ENCODE results near the gene ATP5PB.

Gene ATP5PB

DNA sequence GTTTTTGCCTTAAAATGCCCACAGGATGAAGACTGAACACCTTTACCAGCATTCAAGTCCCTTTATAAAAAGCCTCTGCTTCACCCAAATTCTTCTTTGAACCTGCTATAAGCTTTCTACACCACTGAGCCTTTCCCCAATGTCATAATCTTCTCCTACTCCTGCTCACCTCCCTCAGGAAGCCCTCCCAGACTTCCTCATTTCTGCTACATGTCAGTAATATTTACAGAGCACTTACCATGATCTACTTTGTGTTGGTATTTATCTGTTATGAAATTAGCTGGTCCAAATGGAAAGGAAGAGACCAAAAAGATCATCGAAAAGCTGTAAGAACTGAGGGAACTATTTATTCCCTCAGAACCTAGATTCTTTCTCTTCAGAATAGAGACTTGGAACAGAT, 30.2 kb upstream of the ATP5PB start:
- H3K27me3 ChIP-seq (ENCODE audit: insufficient read depth, low read length), result peaks cover 51% of the 10 kb centered on the region
- H3K79me2 ChIP-seq (ENCODE audit: control insufficient read depth, insufficient read depth, low read length, unreplicated experiment), result no peaks in the 10 kb centered on the region
- no peaks in the 10 kb centered on the region for H3K4me1 ChIP-seq (ENCODE audit: control insufficient read depth, insufficient read depth, low read length, unreplicated experiment)
- no peak overlapping the region for H3K27ac ChIP-seq (ENCODE audit: low read depth, low read length)
- H2AFZ ChIP-seq (ENCODE audit: low read length, unreplicated experiment), result no peak overlapping the region
- no peaks in the 10 kb centered on the region for H3K36me3 ChIP-seq (ENCODE audit: insufficient read depth, low read length)
- H3K4me3 ChIP-seq (ENCODE audit: low read depth, low read length), result no peak overlapping the region

- no peak overlapping the region for H2AFZ ChIP-seq (ENCODE audit: low read length, unreplicated experiment)
- no peaks in the 10 kb centered on the region for H3K79me2 ChIP-seq (ENCODE audit: control insufficient read depth, insufficient read depth, low read length, unreplicated experiment)
- H3K27ac ChIP-seq (ENCODE audit: low read depth, low read length), result no peak overlapping the region
- no peaks in the 10 kb centered on the region for H3K36me3 ChIP-seq (ENCODE audit: insufficient read depth, low read length)
- no peak overlapping the region for H3K4me3 ChIP-seq (ENCODE audit: low read depth, low read length)
- H3K4me1 ChIP-seq (ENCODE audit: control insufficient read depth, insufficient read depth, low read length, unreplicated experiment), result no peaks in the 10 kb centered on the region
- peaks cover 50% of the 10 kb centered on the region for H3K27me3 ChIP-seq (ENCODE audit: insufficient read depth, low read length)
Measured at GRCh38 chr1:111420377-111420776, 28.9 kb upstream of the ATP5PB start.

GRCh38 chr1:111422546-111423391, 26.5 kb upstream of the ATP5PB start:
- Histone ChIP-seq H3K4me3 (ENCODE audit: low read depth, low read length) (no peak overlapping the region), H3K36me3 (ENCODE audit: insufficient read depth, low read length) (no peaks in the 10 kb centered on the region), H3K27me3 (ENCODE audit: insufficient read depth, low read length) (peaks cover 68% of the 10 kb centered on the region), H3K79me2 (ENCODE audit: control insufficient read depth, insufficient read depth, low read length, unreplicated experiment) (no peaks in the 10 kb centered on the region), H3K4me1 (ENCODE audit: control insufficient read depth, insufficient read depth, low read length, unreplicated experiment) (no peaks in the 10 kb centered on the region), H2AFZ (ENCODE audit: low read length, unreplicated experiment) (no peak overlapping the region), H3K27ac (ENCODE audit: low read depth, low read length) (no peak overlapping the region)

DNA sequence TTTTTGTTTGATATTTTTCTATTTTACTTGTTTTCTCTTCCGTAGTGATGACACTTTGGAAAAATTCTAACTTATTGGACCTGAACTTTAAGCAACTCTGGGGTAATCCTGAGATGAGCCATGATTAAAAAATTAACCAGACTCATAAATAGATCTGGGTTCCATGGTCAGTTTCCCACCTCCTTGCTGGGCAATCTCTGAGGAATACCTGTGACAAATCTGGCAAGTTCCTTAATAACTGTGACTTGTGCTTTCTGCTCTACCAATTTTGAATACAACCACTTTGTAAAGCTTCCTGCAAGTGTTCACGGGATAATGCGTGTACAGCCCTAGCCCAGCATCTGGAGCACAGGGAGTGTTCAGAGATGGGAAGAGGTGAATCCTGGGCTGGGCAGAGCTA, 25.0 kb upstream of the ATP5PB start:
- H3K4me3 ChIP-seq (ENCODE audit: low read depth, low read length), result no peak overlapping the region
- no peak overlapping the region for H3K27ac ChIP-seq (ENCODE audit: low read depth, low read length)
- H2AFZ ChIP-seq (ENCODE audit: low read length, unreplicated experiment), result no peak overlapping the region
- no peaks in the 10 kb centered on the region for H3K4me1 ChIP-seq (ENCODE audit: control insufficient read depth, insufficient read depth, low read length, unreplicated experiment)
- no peaks in the 10 kb centered on the region for H3K79me2 ChIP-seq (ENCODE audit: control insufficient read depth, insufficient read depth, low read length, unreplicated experiment)
- H3K36me3 ChIP-seq (ENCODE audit: insufficient read depth, low read length), result no peaks in the 10 kb centered on the region
- H3K27me3 ChIP-seq (ENCODE audit: insufficient read depth, low read length), result peaks cover 64% of the 10 kb centered on the region

DNA sequence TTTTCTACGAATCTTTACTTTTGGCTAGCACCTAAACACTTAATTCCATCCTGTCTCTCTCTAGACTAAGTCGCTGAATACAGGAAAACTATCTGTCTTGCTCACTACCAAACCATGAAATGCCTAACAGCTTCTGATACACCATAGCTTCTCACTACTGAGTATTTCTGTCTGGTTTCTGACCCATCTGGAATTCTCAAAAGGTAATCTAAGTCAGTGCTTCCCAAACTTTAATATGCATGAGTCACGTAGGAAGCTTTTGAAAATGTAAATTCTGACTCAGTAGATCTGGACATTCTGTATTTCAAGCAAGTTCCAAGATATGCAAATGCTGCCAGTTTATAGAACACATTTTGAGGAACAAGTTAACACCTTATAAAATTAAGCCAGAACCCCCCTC, 12.5 kb upstream of the ATP5PB start:
- H3K79me2 ChIP-seq (ENCODE audit: control insufficient read depth, insufficient read depth, low read length, unreplicated experiment), result no peaks in the 10 kb centered on the region
- no peaks in the 10 kb centered on the region for H3K27me3 ChIP-seq (ENCODE audit: insufficient read depth, low read length)
- no peak overlapping the region for H2AFZ ChIP-seq (ENCODE audit: low read length, unreplicated experiment)
- H3K4me1 ChIP-seq (ENCODE audit: control insufficient read depth, insufficient read depth, low read length, unreplicated experiment), result peaks cover 5% of the 10 kb centered on the region
- no peak overlapping the region for H3K4me3 ChIP-seq (ENCODE audit: low read depth, low read length)
- H3K36me3 ChIP-seq (ENCODE audit: insufficient read depth, low read length), result peaks cover 12% of the 10 kb centered on the region; the same call in 1 of the 2 replicates
- H3K27ac ChIP-seq (ENCODE audit: low read depth, low read length), result no peak overlapping the region

GRCh38 chr1:111439461-111440351, 9.6 kb upstream of the ATP5PB start:
- Histone ChIP-seq H3K4me1 (ENCODE audit: control insufficient read depth, insufficient read depth, low read length, unreplicated experiment) (peaks cover 5% of the 10 kb centered on the region), H3K4me3 (ENCODE audit: low read depth, low read length) (no peak overlapping the region), H3K36me3 (ENCODE audit: insufficient read depth, low read length) (peaks cover 23% of the 10 kb centered on the region), H2AFZ (ENCODE audit: low read length, unreplicated experiment) (no peak overlapping the region), H3K27me3 (ENCODE audit: insufficient read depth, low read length) (no peaks in the 10 kb centered on the region), H3K79me2 (ENCODE audit: control insufficient read depth, insufficient read depth, low read length, unreplicated experiment) (no peaks in the 10 kb centered on the region), H3K27ac (ENCODE audit: low read depth, low read length) (no peak overlapping the region)

DNA sequence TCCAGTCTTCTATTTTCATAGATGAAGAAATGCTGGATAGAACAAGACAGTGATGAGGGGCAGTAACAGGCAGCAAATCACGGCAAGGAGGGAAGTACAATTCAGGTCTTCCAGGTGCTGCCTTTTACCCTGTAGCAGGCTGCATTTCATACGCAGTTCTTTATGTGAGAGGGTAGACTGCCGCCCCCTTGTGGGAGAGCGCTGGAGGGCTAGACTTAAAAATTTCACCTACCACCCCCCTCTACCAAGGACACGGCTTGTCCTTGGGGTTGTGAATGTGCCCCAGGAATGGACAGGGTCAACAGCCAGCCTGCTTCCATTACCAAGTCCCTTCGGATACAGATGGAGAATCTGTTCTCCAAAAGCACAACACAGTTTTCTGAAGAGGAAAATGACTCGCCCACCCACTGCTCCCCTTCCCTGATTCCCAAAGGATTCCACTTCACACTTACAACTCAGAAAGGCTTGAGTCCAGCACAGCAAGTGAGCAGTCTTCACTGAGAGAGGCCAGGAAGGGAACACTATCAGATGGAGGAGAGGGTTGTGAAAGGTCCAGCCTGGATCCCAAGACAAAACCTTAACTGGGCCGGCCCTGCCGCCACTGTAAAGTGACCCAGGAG, 7.6 kb upstream of the ATP5PB start:
- Histone ChIP-seq H3K79me2 (ENCODE audit: control insufficient read depth, insufficient read depth, low read length, unreplicated experiment) (peaks cover 12% of the 10 kb centered on the region), H3K27me3 (ENCODE audit: insufficient read depth, low read length) (no peaks in the 10 kb centered on the region), H3K4me1 (ENCODE audit: control insufficient read depth, insufficient read depth, low read length, unreplicated experiment) (peaks cover 10% of the 10 kb centered on the region), H3K36me3 (ENCODE audit: insufficient read depth, low read length) (peaks cover 28% of the 10 kb centered on the region), H3K4me3 (ENCODE audit: low read depth, low read length) (no peak overlapping the region), H2AFZ (ENCODE audit: low read length, unreplicated experiment) (no peak overlapping the region), H3K27ac (ENCODE audit: low read depth, low read length) (no peak overlapping the region)

GRCh38 chr1:111442457-111442856, 6.8 kb upstream of the ATP5PB start:
- no peaks in the 10 kb centered on the region for H3K27me3 ChIP-seq (ENCODE audit: insufficient read depth, low read length)
- H2AFZ ChIP-seq (ENCODE audit: low read length, unreplicated experiment), result no peak overlapping the region
- H3K4me1 ChIP-seq (ENCODE audit: control insufficient read depth, insufficient read depth, low read length, unreplicated experiment), result peaks cover 11% of the 10 kb centered on the region
- no peak overlapping the region for H3K4me3 ChIP-seq (ENCODE audit: low read depth, low read length)
- no peak overlapping the region for H3K27ac ChIP-seq (ENCODE audit: low read depth, low read length)
- H3K36me3 ChIP-seq (ENCODE audit: insufficient read depth, low read length), result peaks cover 33% of the 10 kb centered on the region
- H3K79me2 ChIP-seq (ENCODE audit: control insufficient read depth, insufficient read depth, low read length, unreplicated experiment), result peaks cover 19% of the 10 kb centered on the region

GRCh38 chr1:111444031-111444430, 5.2 kb upstream of the ATP5PB start:
- no peak overlapping the region for H2AFZ ChIP-seq (ENCODE audit: low read length, unreplicated experiment)
- H3K4me1 ChIP-seq (ENCODE audit: control insufficient read depth, insufficient read depth, low read length, unreplicated experiment), result peaks cover 16% of the 10 kb centered on the region
- no peak overlapping the region for H3K27ac ChIP-seq (ENCODE audit: low read depth, low read length)
- H3K79me2 ChIP-seq (ENCODE audit: control insufficient read depth, insufficient read depth, low read length, unreplicated experiment), result peaks cover 33% of the 10 kb centered on the region
- H3K36me3 ChIP-seq (ENCODE audit: insufficient read depth, low read length), result peaks cover 24% of the 10 kb centered on the region
- H3K27me3 ChIP-seq (ENCODE audit: insufficient read depth, low read length), result no peaks in the 10 kb centered on the region
- H3K4me3 ChIP-seq (ENCODE audit: low read depth, low read length), result no peak overlapping the region

DNA sequence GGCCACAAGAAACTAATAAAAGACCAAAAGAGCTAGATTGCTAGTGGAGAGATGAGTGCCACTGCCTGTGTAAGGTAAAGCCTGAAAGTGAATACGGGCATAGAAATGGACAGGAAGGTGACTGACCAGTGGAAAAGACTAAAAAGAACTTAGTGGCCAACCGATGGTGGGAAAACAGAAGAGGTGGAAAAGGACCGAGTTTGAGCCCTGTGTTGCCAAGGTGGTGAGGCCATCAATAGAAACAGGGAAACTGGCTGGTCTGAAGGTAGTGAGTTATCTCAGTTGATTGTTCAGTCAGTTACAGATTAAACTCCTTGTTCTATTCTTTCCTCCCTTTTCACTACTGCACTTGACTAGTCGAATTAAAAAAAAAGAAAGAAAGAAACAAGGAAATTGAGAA, 2.7 kb upstream of the ATP5PB start:
- no peak overlapping the region for H2AFZ ChIP-seq (ENCODE audit: low read length, unreplicated experiment)
- peaks cover 27% of the 10 kb centered on the region for H3K36me3 ChIP-seq (ENCODE audit: insufficient read depth, low read length)
- no peaks in the 10 kb centered on the region for H3K27me3 ChIP-seq (ENCODE audit: insufficient read depth, low read length)
- no peak overlapping the region for H3K27ac ChIP-seq (ENCODE audit: low read depth, low read length)
- H3K4me3 ChIP-seq (ENCODE audit: low read depth, low read length), result no peak overlapping the region; the same call in 1 of the 2 replicates
- peaks cover 56% of the 10 kb centered on the region for H3K79me2 ChIP-seq (ENCODE audit: control insufficient read depth, insufficient read depth, low read length, unreplicated experiment)
- H3K4me1 ChIP-seq (ENCODE audit: control insufficient read depth, insufficient read depth, low read length, unreplicated experiment), result peaks cover 29% of the 10 kb centered on the region
